H4 (cell line): ENCODE results near the gene VAMP1. TPM values are rescaled to one million over a fixed set of nuclear protein-coding genes. Genes with fewer than 3 reads are reported as not detected.
A peak's percentile ranks its signal among the peaks of the same experiment; 100 is the strongest.

Experiments used
- DNase-seq: peaks from one replicate; pipeline ENCODE4 v3.0.0-alpha.2; 2015; ENCODE audit warnings: low spot score
- total RNA-seq: library from RNA; depleted of rRNA; stranded (reverse); fragments of >200 nt; shearing (Covaris generic); gene quantifications from 2 replicates; pipeline ENCODE4 v1.2.3, GENCODE V29; 2014; rRNA removed

The VAMP1 gene
- total RNA-seq, 1 experiment from 2014 or later = 4.1 TPM

- no peak for DNase-seq
These were observed 44.6 kb downstream of the VAMP1 start for GRCh38 chr12:6425590-6426531.

- DNase-seq = no peak
These were observed 45.6 kb downstream of the VAMP1 start for GRCh38 chr12:6424866-6425265.

- DNase-seq = no peak
These were observed 46.5 kb downstream of the VAMP1 start for GRCh38 chr12:6424008-6424347.

GRCh38 chr12:6423267-6424007 is 47.0 kb downstream of the VAMP1 start:
- peak; percentile 93 for DNase-seq

GRCh38 chr12:6420364-6420763 is 50.1 kb downstream of the VAMP1 start:
- no peak for DNase-seq

GRCh38 chr12:6418796-6419195 is 51.7 kb downstream of the VAMP1 start:
- no peak for DNase-seq

- DNase-seq = no peak
These were observed 53.9 kb downstream of the VAMP1 start for GRCh38 chr12:6416596-6416995.

Other genes starting within 250 kb of the VAMP1 start
- gene PLEKHG6, start 160.0 kb downstream of the VAMP1 start, total RNA-seq = 0.10 TPM in 1 of 2 replicates, not detected in the other
- gene TNFRSF1A, start 128.6 kb downstream of the VAMP1 start, total RNA-seq = 320 and 327 TPM in 2 replicates
- 1.7 and 2.1 TPM in 2 replicates for gene SCNN1A, start 95.1 kb downstream of the VAMP1 start, total RNA-seq
- 19.5 and 31.5 TPM in 2 replicates for gene LTBR, start 86.5 kb downstream of the VAMP1 start, total RNA-seq
- gene CD27, start 25.7 kb downstream of the VAMP1 start, total RNA-seq = not detected in 2 replicates
- gene TAPBPL, start 18.6 kb downstream of the VAMP1 start, total RNA-seq = 8.6 and 20.5 TPM in 2 replicates
- gene MRPL51, start 22.6 kb upstream of the VAMP1 start, total RNA-seq = 286 and 368 TPM in 2 replicates
- 126 and 187 TPM in 2 replicates for gene NCAPD2, start 23.4 kb upstream of the VAMP1 start, total RNA-seq
- gene GAPDH, start 63.8 kb upstream of the VAMP1 start, total RNA-seq = 9,561 and 11,555 TPM in 2 replicates
- 2.1 and 5.4 TPM in 2 replicates for gene IFFO1, start 85.4 kb upstream of the VAMP1 start, total RNA-seq
- gene NOP2, start 97.6 kb upstream of the VAMP1 start, total RNA-seq = 64.3 and 90.3 TPM in 2 replicates
- 242 and 246 TPM in 2 replicates for gene CHD4, start 136.7 kb upstream of the VAMP1 start, total RNA-seq
- gene LPAR5, start 165.3 kb upstream of the VAMP1 start, total RNA-seq = 0.04 TPM in 1 of 2 replicates, not detected in the other
- not detected in 2 replicates for gene ACRBP, start 176.8 kb upstream of the VAMP1 start, total RNA-seq
- 57.8 and 65.7 TPM in 2 replicates for gene ING4, start 192.4 kb upstream of the VAMP1 start, total RNA-seq
- gene ZNF384, start 218.7 kb upstream of the VAMP1 start, total RNA-seq = 21.2 and 23.6 TPM in 2 replicates
- gene PIANP, start 230.1 kb upstream of the VAMP1 start, total RNA-seq = not detected in 2 replicates